ENCODE measurements around the gene ASPA. TPM values are rescaled to one million over a fixed set of nuclear protein-coding genes. Genes with fewer than 3 reads are reported as not detected.

ASPA gene
- total and polyA plus RNA-seq, 2 donors (not counting 1 experiment from before 2014, with no cell fraction given) = 1.3 to 5.4 TPM

GRCh38 chr17:3543453-3543852 is 67.7 kb downstream of the ASPA start:
- H3K27ac ChIP-seq (ENCODE audit: insufficient read depth, low read length) = no peak overlapping the region

GRCh38 chr17:3544365-3544764 is 68.6 kb downstream of the ASPA start:
- Histone ChIP-seq H4K20me1 (ENCODE audit: control insufficient read depth, extremely low read depth, insufficient read depth, low read length) (no peaks in the 10 kb centered on the region), H3K9me3 (ENCODE audit: control insufficient read depth, insufficient read depth, low read depth, low read length) (no peaks in the 10 kb centered on the region), H3K4me3 (replicated peaks in 1 of 4; ENCODE audit: control extremely low read depth in 1 of 4, insufficient read depth in 1 of 4, low read depth in 3 of 4, low read length in 4 of 4) (no peak overlapping the region), H3K4me1 (ENCODE audit: control insufficient read depth, extremely low read depth, insufficient read depth, low read length) (no peaks in the 10 kb centered on the region), H3K27ac (ENCODE audit: insufficient read depth, low read length) (no peak overlapping the region), H3K4me2 (ENCODE audit: extremely low read depth, insufficient read depth, low read length) (no peak overlapping the region), H2AFZ (ENCODE audit: low read length) (no peak overlapping the region), H3K9ac (ENCODE audit: insufficient read depth, low read length) (no peak overlapping the region), H3K79me2 (ENCODE audit: control insufficient read depth, insufficient read depth, low read length) (no peaks in the 10 kb centered on the region), H3K27me3 (ENCODE audit: control insufficient read depth, insufficient read depth, low read length) (no peaks in the 10 kb centered on the region), H3K36me3 (ENCODE audit: control insufficient read depth, insufficient read depth, low read length) (no peaks in the 10 kb centered on the region)
- DNase-seq (ENCODE audit: low read depth in 2 of 2) = no peak
- TF ChIP-seq CTCF (conservative IDR thresholded peaks at IDR 0.05 in 1 of 2, IDR thresholded peaks at IDR 0.05 in 1 of 2; ENCODE audit: low read depth in 1 of 2, low read length in 2 of 2) (no peak), EZH2 (IDR thresholded peaks at IDR 0.05; ENCODE audit: low read length, missing control alignments) (no peak)

More at GRCh38 chr17:3543453-3543852, 67.7 kb downstream of the ASPA start:
- H3K79me2 ChIP-seq (ENCODE audit: control insufficient read depth, insufficient read depth, low read length) = no peaks in the 10 kb centered on the region
- H3K36me3 ChIP-seq (ENCODE audit: control insufficient read depth, insufficient read depth, low read length) = no peaks in the 10 kb centered on the region
- no peak overlapping the region for H3K9ac ChIP-seq (ENCODE audit: insufficient read depth, low read length)
- no peak overlapping the region for H2AFZ ChIP-seq (ENCODE audit: low read length)
- no peak overlapping the region for H3K4me3 ChIP-seq (replicated peaks in 1 of 4; ENCODE audit: control extremely low read depth in 1 of 4, insufficient read depth in 1 of 4, low read depth in 3 of 4, low read length in 4 of 4)
- no peak overlapping the region for H3K4me2 ChIP-seq (ENCODE audit: extremely low read depth, insufficient read depth, low read length)
- TF ChIP-seq EZH2 (IDR thresholded peaks at IDR 0.05; ENCODE audit: low read length, missing control alignments) (no peak), CTCF (conservative IDR thresholded peaks at IDR 0.05 in 1 of 2, IDR thresholded peaks at IDR 0.05 in 1 of 2; ENCODE audit: low read depth in 1 of 2, low read length in 2 of 2) (no peak)
- H4K20me1 ChIP-seq (ENCODE audit: control insufficient read depth, extremely low read depth, insufficient read depth, low read length) = no peaks in the 10 kb centered on the region
- no peak for DNase-seq (ENCODE audit: low read depth in 2 of 2)
- H3K4me1 ChIP-seq (ENCODE audit: control insufficient read depth, extremely low read depth, insufficient read depth, low read length) = no peaks in the 10 kb centered on the region
- H3K27me3 ChIP-seq (ENCODE audit: control insufficient read depth, insufficient read depth, low read length) = no peaks in the 10 kb centered on the region
- H3K9me3 ChIP-seq (ENCODE audit: control insufficient read depth, insufficient read depth, low read depth, low read length) = no peaks in the 10 kb centered on the region

DNA sequence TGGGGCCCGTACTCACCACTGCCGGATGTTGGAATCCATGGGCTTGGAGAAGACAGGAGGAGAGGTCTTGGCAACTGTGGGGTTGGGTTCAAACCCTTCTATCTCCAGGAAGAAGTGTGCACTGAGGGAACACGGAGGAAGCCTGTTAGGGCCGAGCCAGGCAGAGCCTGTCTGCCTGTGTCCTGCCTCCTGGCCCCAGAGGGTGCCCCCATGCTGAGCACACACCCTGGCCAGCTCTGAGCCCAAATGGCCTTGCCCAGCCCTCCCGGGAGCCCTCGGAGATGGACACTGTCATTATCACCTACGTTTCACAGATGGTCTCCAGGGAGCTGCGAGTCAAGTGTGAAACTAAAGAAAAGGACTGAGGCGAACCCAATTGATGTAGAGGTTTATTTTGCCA is 69.4 kb downstream of the ASPA start:
- no peaks in the 10 kb centered on the region for H4K20me1 ChIP-seq (ENCODE audit: control insufficient read depth, extremely low read depth, insufficient read depth, low read length)
- no peak overlapping the region for H3K27ac ChIP-seq (ENCODE audit: insufficient read depth, low read length)
- no peak overlapping the region for H3K4me2 ChIP-seq (ENCODE audit: extremely low read depth, insufficient read depth, low read length)
- H3K4me1 ChIP-seq (ENCODE audit: control insufficient read depth, extremely low read depth, insufficient read depth, low read length) = no peaks in the 10 kb centered on the region
- H3K36me3 ChIP-seq (ENCODE audit: control insufficient read depth, insufficient read depth, low read length) = no peaks in the 10 kb centered on the region
- no peak for DNase-seq (ENCODE audit: low read depth in 2 of 2)
- no peaks in the 10 kb centered on the region for H3K79me2 ChIP-seq (ENCODE audit: control insufficient read depth, insufficient read depth, low read length)
- no peak overlapping the region for H2AFZ ChIP-seq (ENCODE audit: low read length)
- H3K9me3 ChIP-seq (ENCODE audit: control insufficient read depth, insufficient read depth, low read depth, low read length) = no peaks in the 10 kb centered on the region
- H3K27me3 ChIP-seq (ENCODE audit: control insufficient read depth, insufficient read depth, low read length) = no peaks in the 10 kb centered on the region
- no peak overlapping the region for H3K9ac ChIP-seq (ENCODE audit: insufficient read depth, low read length)
- TF ChIP-seq CTCF (conservative IDR thresholded peaks at IDR 0.05 in 1 of 2, IDR thresholded peaks at IDR 0.05 in 1 of 2; ENCODE audit: low read depth in 1 of 2, low read length in 2 of 2) = no peak
- TF ChIP-seq EZH2 (IDR thresholded peaks at IDR 0.05; ENCODE audit: low read length, missing control alignments) = no peak
- no peak overlapping the region for H3K4me3 ChIP-seq (replicated peaks in 1 of 4; ENCODE audit: control extremely low read depth in 1 of 4, insufficient read depth in 1 of 4, low read depth in 3 of 4, low read length in 4 of 4)
